Measurements from ENCODE around the gene FNDC3B.
"Not testable (repeated sequence)": the region's sequence is repeated elsewhere in the genome, so short reads cannot be mapped to it uniquely, and the experiment has no call there.

The FNDC3B gene

DNA sequence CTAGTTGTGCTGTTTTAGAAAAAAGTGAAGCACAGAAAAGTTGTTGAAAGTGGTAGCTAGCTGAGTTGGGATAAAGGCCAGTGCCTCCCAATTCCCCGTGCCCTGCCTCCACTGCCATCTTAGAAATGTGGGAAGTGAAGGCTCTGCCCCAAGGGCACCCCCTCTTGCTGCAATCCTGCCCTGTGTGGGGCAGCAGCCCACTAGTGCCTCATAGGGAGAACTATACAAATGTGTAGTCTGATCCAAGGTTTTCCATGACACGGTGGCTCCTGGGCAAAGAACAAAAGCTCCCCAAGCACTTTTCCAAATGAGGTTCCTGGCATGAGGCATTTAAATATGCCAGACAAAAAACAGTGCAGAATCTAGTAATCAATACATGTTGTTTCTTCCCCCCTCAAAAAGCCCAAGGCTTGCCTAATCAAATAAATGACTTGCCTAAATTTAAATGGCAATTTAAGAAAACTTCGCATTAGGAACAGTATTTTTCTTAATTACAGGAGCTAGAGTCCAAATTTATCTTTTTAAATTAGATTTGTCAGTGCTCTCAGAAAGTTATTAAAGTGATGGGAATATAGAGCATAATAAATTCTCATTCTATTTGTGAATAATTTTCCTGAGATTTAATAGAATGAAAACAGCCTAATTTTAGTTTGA lies 325.1 kb downstream of the FNDC3B start:
- no peak for DNase-seq
- intact Hi-C loops (cut with DNase I): no loop called here

DNA sequence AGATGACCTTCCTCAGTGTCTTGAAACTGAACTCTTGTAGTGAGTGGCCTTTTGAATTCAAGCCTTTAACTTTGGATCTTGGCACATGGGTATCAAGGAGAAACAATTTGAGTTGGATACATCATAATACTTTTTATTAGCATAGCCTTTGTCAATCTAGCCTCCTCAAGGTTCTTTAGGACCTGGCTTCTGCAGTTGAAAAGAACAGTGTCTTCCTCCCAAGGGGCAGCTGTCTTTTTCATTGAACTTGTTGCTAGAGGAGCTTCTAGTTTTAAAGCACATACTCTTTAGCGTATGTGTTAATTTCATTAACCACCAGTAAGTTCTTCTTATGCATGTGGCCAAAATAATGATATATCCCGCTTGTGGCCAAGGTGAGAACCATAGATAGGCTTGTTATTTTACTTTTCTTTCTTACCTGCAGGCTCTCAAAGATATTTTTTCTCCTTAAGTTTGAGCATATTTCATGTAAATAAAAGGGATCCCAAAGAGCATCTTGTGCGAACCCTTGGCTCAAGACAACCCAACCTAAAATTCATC lies 325.7 kb downstream of the FNDC3B start:
- no peak for DNase-seq
- intact Hi-C loops (cut with DNase I): no loop called here

DNA sequence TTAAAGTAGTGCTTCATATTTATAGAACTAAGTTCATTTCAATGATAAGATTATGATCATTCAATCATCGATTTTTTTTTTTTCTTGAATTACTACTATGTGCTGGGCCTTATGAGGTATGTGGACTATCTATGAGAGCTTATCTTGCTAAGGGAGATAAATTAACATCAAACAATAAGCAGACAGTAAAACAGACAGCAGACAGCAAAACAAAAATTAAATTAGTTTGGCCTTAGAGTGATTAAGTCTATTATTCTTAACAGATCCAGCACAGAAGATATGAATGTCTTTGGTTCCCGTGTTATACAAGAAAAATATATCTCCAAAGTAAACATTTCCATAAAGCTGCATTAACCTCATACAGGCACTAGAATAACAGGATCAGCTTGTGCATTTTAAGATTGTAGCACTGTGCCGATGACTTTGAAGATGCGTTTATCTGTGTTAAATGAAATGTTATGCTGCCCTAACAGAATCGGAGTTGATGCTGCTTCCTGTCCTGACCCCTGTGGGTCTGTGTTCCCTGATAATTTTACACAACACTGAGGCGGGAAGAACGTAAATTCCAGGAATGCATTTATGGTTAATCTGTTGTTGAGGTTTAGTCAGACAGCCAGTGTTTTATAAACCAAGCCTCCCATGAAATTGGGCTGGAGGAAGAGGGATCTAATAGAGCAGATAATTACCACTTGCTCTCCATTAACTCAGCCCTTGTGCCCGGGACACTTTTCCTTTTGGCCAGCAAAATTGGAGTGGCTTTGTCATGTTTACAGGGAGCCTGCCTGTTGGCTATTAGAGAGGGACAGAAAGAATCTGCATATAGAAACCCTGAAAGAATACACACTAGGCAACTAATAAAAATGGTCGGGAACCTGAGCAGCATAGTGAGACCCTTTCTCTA lies 328.1 kb downstream of the FNDC3B start:
- intact Hi-C loops (cut with DNase I): no loop called here
- no peak for DNase-seq

DNA sequence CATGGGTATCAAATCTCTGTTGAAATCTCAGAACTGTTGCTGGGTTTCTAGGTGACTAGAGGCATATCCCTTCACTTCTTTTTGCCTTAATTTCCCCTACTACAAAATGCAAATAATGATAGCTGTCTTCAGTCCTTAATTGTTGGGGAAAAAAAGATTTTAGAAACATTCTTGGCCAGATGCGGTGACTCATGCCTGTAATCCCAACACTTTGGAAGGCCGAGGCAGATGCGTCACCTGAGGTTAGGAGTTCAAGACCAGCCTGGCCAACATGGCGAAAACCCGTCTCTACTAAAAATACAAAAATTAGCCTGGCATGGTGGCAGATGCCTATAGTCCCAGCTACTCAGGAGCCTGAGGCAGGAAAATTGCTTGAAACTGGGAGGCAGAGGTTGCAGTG lies 329.2 kb downstream of the FNDC3B start:
- DNase-seq; intact Hi-C loops (cut with DNase I): not testable (repeated sequence)

DNA sequence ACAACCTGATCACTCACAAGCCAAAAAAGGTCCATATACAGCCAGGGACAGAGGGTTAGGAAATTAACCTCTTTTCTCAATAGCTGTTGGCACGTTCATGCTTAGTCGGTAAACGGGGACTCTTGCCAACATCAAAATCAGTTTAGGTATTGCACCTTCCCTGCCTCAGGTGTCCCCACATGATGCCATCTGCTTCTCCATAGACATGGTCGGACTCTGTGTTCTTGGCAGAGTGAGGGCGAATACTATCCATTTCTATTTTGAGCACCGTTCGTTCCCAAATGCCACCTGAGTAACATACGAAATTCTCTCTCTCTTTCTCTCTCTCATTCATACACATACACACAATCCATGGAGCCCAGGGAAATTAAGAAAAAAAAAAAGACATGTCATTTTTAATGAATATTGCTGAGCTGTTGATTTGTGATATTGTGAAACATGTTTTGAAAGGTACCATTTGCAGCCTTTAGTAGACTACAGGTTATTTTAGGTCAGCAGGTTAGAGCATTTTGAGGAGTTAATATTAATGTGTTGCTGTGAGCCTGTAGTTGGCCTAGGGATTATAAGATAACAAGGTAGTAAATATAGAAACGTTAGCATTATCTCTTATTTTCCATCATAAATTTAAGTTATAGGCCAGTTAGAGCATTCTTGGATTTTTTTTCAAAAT lies 330.3 kb downstream of the FNDC3B start:
- no peak for DNase-seq
- intact Hi-C loops (cut with DNase I): no loop called here

DNA sequence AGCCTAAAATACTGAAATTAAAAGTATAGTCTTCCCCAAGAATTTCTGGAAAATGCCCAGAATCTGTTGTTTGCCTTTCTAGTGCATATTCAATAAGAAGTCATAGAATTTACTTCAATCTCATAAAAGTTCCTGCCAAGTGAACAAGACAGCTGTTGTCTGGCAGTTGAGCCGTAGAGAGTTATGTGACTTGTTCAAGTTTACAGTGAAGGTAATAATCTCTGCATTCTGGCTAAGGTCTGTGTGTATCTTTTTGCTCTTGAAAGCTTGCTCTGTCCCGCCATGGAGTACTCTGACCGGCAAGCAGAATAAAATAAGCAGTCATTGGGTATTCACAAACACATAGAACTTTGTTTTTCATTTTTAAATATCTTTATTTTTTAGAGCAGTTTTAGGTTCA lies 331.0 kb downstream of the FNDC3B start:
- intact Hi-C loops (cut with DNase I): no loop called here
- no peak for DNase-seq

DNA sequence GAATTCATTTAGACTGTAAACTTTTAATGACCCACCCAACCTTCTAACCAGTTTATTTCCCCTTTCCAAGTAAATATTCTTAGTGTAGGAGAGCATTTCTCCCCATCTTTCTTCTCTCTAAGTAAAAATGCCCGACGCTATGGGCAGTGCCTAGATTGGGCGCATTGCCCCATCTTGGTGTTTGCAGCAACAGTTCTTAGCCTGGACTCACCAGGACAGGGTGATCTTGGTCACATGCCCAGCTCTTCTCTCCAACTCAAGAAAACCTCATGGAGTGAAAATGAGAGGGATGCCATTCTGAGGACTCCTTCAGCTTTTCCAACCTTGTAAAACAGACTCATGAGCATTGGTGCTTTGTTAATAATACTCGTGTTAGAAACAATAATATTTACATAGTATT lies 332.2 kb downstream of the FNDC3B start:
- no peak for DNase-seq
- intact Hi-C loops (cut with DNase I): no loop called here

DNA sequence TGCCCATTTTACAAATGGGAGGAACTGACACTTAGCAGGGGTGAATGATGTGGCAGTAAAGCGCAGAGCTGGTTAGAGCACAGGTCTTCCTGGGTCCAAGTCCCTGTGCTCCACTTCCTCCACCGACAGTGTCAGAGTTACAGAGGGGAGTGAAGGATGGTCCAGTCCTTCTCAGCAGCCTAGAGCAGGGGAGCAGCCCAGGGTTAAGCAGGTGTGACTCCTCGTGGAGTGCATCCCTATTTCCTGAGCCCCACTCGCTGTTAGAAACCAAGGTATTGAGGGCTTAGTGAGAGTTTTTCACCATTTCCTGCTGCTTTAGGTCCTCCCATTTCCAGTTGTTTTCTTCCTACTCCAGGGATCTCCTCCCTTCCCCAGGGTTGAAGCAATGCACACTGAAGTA lies 333.5 kb downstream of the FNDC3B start:
- intact Hi-C loops (cut with DNase I): no loop called here
- DNase-seq: no peak

DNA sequence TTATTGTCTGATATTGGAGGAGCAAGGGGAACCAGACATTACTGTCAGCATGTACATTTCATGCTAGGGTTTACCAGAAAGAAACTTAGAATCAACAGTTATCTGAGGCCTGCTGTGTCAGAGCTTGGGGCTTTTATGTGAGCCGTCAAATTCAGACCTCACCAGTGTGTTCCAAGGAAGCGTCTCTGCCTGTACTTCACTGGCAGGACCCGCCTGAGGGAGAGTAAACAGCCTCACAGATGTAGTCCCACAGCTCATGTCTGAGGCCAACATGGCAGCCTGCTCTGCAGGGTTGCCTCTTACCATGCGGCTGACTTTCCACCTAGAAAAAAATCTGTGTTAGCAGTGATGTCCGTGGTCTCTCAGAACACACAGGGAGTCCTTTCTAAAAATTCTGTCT lies 334.5 kb downstream of the FNDC3B start:
- DNase-seq: no peak
- intact Hi-C loops (cut with DNase I): no loop called here

DNA sequence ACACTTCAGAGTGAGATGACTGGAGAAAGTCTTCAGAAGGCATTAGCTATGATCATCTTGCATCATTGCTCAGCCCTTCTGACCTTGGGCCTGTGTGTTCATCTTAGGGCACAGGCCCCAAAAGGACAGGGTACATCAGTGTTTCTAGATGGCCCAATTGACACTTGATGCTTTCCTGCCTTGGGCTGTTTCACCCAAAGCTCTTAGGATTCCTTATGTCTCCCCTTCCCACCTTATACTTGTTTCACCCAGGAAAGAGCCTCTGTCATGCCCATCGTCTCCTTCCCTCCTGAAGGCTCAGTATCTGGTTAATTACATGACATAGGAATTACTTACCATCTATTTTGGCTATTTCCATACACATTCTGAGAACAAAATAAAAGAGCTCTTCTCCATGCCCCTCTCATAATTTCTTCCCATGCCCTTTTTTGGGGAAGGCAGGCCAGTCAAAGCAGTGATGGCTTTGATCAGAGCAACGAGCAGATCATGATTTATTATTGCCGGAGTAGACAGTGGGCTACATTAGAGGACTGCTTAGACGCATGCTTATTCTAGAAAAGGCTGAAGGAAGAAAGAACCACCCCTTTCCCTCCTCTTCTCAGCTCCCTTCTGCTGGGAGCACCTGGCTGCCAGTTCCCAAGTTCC lies 335.9 kb downstream of the FNDC3B start:
- intact Hi-C loops (cut with DNase I): no loop called here
- no peak for DNase-seq

DNA sequence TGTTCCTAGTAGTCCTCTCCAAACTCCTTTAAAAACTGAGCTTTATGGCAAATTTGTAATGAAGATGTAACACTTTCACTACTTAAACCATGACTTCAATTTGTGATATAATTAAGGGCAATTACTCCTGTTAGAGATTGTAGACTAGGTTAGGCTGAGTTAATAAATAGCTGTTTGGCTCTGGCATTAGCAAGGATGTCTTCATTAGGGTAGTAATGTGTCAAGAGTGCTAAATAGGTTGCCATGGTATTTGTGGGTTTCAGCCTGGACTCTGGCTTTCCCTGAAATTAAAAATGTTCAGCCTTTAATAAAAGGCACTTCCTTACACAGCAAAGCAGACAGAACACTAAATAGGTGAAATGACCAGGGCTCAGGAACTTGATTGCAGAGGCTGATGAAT lies 337.0 kb downstream of the FNDC3B start:
- no peak for DNase-seq
- intact Hi-C loops (cut with DNase I): no loop called here

DNA sequence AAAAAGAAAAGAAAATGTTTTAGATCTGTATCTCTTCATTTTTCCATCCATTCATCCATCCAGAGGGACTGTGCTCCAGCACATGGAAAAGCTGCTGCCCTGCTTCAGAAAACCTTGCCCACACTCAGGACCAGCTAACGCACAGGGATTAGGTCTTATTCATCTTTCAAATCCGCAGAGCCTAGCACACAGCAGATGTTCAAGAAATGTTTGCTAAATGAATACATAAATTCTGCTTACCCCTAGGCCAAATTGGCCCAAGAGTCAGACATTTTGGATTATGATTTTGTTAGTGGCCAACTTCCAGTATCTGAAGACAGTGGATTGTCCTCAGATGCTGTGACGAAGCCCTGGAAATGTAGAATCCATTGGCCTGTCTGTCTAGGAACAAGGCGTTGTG lies 337.5 kb downstream of the FNDC3B start:
- DNase-seq: no peak
- intact Hi-C loops (cut with DNase I): no loop called here

DNA sequence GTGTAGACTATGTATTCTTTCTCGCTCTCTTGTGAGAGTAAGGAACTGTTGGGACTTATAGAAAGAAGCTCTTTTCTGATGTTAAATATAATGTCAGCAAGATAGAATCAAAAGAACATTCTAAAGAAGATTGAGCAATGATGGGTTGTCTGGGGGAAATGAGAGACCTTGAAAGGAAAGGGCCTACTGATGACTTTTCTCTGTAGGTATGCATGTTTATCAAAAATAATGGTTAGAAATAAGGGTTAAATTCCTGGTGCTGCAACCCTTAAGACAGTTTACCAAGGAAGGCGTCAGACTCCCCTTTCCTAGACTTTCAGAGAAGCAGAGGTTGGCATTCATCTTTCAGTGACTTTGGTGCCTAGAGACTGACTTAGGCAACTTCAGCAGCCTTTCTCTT lies 339.1 kb downstream of the FNDC3B start:
- intact Hi-C loops (cut with DNase I): no loop called here
- no peak for DNase-seq

DNA sequence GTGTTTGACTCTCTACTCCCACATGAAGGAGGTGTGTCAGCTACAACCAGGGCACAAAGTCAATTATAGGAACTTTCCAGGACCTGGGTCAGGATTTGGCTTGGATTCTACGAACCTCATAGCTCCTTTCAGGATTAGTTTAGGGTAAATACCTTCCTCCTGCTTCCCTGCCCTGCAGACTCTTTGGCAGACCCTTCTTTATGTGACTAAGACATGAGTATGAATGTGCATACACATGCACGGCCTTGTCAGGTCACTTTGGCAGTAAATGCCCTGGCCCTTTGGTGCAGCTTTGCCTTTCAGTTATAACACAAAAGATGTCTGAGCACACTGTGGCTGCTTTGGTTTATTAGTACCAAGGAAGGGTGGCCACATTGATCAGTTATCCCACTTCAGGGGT lies 340.0 kb downstream of the FNDC3B start:
- DNase-seq: no peak
- intact Hi-C loops (cut with DNase I): no loop called here

DNA sequence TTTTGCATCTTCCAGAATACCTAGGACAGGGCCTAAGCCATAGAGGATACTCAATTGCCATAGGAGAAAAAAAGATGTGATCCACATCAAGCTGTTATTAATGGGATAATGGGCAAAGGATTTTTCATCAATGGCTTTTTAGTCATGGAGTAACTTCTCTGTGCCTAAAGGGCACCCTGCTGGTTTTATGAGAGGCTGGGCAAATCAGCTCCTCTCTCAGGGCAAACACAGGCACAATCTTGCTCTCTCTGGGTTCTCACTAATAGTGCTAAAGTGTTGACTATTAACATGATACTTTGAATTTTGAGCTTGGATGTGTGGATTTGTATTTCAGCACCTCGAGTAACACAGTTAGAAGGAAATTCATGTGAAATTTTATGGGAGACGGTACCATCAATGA lies 341.3 kb downstream of the FNDC3B start:
- intact Hi-C loops (cut with DNase I): no loop called here
- no peak for DNase-seq

DNA sequence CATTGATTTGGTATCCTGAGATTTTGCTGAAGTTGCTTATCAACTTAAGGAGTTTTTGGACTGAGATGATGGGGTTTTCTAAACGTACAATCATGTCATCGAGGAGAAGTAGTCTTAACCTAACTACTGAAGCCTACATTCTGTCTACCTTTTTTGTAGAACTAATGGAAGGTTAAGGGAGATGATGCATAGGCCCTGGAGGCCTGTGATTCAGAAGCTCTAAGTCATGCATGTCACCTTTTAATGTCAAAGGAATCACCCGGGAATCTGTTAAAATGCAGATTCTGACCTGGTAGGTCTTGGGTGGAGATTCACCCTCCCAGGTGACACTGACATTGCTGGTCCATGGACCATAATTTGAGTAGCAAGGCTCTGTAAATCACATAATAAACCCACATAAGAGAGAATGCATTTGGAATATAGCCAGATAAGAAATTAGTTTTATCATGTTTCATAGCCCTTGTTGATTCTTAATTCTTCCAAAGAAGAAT lies 344.0 kb downstream of the FNDC3B start:
- intact Hi-C loops (cut with DNase I): no loop called here
- no peak for DNase-seq

DNA sequence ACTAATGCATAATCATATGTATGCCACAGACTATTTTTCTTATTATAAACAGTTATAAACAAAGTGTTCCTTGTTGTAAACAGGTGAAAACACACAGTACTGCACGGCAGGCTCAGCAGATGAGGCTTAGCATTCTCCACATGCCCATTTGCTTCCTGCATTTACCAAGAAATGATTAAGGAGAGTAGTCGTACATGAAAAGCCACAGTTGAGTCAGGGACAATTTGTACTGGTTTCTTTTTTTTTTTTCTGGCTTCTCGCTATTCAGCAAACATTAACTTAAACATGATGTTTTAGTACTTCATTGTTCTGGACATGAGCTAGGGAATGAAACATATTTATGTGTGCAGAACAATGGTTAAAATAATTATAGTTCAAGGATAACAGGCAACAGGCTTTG lies 345.5 kb downstream of the FNDC3B start:
- intact Hi-C loops (cut with DNase I): no loop called here
- no peak for DNase-seq

DNA sequence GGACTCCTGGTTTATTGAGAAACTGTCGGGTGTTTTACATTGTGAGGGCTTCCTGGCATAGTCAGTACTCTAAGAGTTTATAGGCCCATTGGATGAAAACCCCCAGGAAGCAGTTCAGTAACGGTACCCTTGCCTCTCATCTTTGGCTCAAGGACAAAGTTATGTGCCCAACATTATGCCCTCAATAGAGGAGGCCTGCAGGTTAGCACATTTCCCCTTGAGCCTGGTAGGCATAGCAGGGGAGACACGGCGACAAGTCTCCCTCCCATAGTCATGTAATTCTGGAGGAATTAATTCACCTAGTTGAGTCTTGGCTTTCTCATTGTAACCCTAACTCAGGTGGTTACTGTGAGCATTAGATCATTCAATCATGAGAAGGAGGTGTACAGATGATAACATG lies 348.4 kb downstream of the FNDC3B start:
- intact Hi-C loops (cut with DNase I): no loop called here
- no peak for DNase-seq

DNA sequence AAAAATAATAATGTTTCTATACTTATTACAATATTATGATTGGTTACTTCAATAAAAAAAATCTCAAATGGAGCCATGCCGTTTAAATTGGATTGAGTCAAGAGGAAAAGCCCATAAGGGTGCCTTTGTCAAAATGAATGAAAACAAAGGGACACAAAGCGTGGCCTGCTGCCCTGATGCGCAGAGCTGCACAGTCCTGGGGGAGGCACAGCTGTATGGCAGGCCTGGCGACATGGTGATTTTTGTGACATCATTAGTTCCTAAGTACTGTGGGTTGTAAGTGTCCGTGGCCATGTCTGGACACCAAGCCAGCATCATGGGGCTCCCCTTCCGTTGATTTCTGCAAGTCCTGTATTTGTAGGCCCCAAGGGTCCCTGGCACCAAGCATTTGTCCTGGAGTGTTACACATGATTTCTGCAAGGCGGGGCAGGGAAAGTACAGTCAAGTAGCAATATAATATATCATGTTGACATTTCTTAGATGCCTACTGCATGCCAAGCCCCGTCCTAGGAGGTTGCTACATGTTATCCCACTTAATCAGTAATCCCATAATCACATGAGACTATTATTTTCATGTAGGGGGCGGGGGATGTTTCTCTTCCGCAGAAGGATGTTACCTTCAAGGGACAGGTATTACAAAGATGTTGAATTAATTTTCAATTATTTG lies 349.2 kb downstream of the FNDC3B start:
- DNase-seq: peak in 4 of 10 donors; percentile 18 to 89 (median 46)

DNA sequence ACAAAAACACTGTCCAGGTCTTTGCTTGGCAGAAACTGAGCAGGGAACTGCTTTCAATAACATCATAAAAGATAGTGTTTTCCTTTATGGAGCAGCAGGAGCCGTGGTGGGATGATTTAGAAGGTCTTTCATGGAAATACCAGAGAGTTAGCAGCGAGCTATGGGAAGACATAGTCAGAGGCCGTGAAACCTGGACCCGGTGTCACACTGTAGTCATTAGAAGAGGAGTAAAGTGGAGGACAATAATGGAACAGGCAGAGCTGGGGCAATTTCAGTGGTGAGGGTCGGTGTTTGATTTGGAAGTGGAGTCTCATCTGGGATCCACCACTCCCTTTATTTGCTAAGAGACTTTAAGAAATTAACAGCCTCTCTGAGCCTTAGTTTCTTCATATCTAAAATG lies 351.4 kb downstream of the FNDC3B start:
- intact Hi-C loops (cut with DNase I): no loop called here
- no peak for DNase-seq

More for the DNA sequence above, 349.2 kb downstream of the FNDC3B start:
- intact Hi-C loops (cut with DNase I): no loop called here

All from posterior cingulate gyrus (tissue), 11 donors.